Peyer's patch (tissue), 4 donors: ENCODE measurements around the gene ZNF860. TPM values are rescaled to one million over a fixed set of nuclear protein-coding genes. Genes with fewer than 3 reads are reported as not detected.
A peak's percentile ranks its signal among the peaks of the same experiment; 100 is the strongest.

Source experiments
- DNase-seq, 3 donors: peaks; one replicate each; pipeline ENCODE4 v3.0.0-alpha.2; 2017 to 2019
- H3K27ac ChIP-seq, 4 donors: fragments of 200-600 bp; sonication (generic); one replicate each; pipeline ENCODE4 v1.5.1; 2016 to 2019
- H3K27me3 ChIP-seq, 2 donors: fragments of 200-600 bp; sonication (generic); one replicate each; pipeline ENCODE4 v1.5.1; 2019
- H3K36me3 ChIP-seq, 3 donors: fragments of 200-600 bp; sonication (generic); one replicate each; pipeline ENCODE4 v1.5.1; 2016 to 2019
- H3K4me1 ChIP-seq, 4 donors: fragments of 200-600 bp; sonication (generic); one replicate each; pipeline ENCODE4 v1.5.1; 2016 to 2019
- H3K4me3 ChIP-seq, 4 donors: fragments of 200-600 bp; sonication (generic); 1 replicate in 3 of 4; 2 replicates in 1 of 4; pipeline ENCODE4 v1.5.1; 2016 to 2019; ENCODE audit warnings: mild to moderate bottlenecking in 1 of 4
- H3K9me3 ChIP-seq, 4 donors: fragments of 200-600 bp; sonication (generic); one replicate each; pipeline ENCODE4 v1.5.1; 2016 to 2019; ENCODE audit warnings: mild to moderate bottlenecking in 1 of 4
- POLR2A ChIP-seq, 2 donors: fragments of 450-650 bp; IDR thresholded peaks; one replicate each; pipeline ENCODE4 v1.5.1; 2017; ENCODE audit warnings: antibody characterized with exemption in 2 of 2, mild to moderate bottlenecking in 2 of 2, moderate library complexity in 2 of 2
- total RNA-seq, 4 donors: library from RNA; depleted of rRNA; stranded (reverse); fragments of >200 nt; gene quantifications; one replicate each; pipeline ENCODE4 v1.1.0, GENCODE V29; 2016
- TF ChIP-seq, protein P1 (sequence below), 6 experiments: fragments of 450-650 bp in 4 of 6; fragments of 200-600 bp in 2 of 6; sonication (generic) in 1 of 6; IDR thresholded peaks; one replicate each; pipeline ENCODE4 v1.5.1; 2017 to 2019; ENCODE audit warnings: antibody characterized with exemption in 6 of 6, mild to moderate bottlenecking in 3 of 6, moderate library complexity in 1 of 6

ZNF860 gene
- total RNA-seq, 4 donors from 2014 or later = 0.80 to 10.7 TPM; not detected in 2

DNA sequence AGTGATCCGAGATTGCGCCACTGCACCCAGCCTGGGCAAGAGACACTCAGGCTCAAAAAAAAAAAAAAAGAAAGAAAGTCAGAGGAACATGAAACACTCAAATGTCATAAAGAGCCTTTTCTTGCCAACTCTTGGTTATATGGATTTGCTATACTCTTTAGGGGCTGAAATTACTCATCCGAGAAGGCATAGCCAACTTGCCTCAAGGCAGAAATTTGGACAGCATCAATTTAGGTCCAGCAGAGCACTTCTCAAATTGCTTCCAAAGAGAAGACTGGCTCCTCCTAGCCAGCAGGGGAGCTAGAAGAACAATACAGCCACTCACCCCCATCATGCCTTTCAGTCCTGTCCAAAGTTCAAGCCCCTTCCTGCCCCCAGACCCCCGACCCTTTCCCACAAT lies 44.3 kb upstream of the ZNF860 start:
- no peak for DNase-seq
- no peaks in the 10 kb centered on the region for H3K9me3 ChIP-seq
- peaks cover 0 to 3% (median 0%) of the 10 kb centered on the region in 4 donors for H3K4me1 ChIP-seq
- no peak overlapping the region for H3K4me3 ChIP-seq
- TF ChIP-seq POLR2A (IDR thresholded peaks at IDR 0.05) = no peak
- H3K27ac ChIP-seq = no peak overlapping the region
- no peaks in the 10 kb centered on the region for H3K36me3 ChIP-seq
- no peaks in the 10 kb centered on the region for H3K27me3 ChIP-seq

DNA sequence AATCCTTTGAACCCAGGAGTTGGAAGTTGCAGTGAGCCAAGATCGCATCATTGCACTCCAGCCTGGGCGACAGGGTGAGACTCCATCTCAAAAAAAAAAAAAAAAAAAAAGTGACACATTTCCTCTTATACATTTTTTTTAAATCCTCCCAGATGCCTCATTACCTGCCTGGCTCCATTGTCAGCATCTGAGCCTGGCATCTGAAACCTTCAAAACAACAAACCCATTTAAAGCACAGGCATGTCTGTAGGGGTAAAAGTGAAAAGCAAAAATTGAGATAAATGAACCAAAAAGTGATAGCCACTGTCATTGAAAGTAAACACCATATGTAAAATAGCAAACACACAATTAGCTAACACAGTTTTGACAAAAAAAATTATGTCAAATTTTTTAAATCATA lies 39.1 kb upstream of the ZNF860 start:
- DNase-seq = no peak
- peak overlapping the region in 1 of 4 donors; percentile 61 for H3K27ac ChIP-seq
- H3K36me3 ChIP-seq = no peaks in the 10 kb centered on the region
- H3K4me3 ChIP-seq = no peak overlapping the region
- H3K4me1 ChIP-seq = peaks cover 0 to 3% (median 1%) of the 10 kb centered on the region in 4 donors
- H3K27me3 ChIP-seq = no peaks in the 10 kb centered on the region
- no peaks in the 10 kb centered on the region for H3K9me3 ChIP-seq
- TF ChIP-seq, protein P1, sequence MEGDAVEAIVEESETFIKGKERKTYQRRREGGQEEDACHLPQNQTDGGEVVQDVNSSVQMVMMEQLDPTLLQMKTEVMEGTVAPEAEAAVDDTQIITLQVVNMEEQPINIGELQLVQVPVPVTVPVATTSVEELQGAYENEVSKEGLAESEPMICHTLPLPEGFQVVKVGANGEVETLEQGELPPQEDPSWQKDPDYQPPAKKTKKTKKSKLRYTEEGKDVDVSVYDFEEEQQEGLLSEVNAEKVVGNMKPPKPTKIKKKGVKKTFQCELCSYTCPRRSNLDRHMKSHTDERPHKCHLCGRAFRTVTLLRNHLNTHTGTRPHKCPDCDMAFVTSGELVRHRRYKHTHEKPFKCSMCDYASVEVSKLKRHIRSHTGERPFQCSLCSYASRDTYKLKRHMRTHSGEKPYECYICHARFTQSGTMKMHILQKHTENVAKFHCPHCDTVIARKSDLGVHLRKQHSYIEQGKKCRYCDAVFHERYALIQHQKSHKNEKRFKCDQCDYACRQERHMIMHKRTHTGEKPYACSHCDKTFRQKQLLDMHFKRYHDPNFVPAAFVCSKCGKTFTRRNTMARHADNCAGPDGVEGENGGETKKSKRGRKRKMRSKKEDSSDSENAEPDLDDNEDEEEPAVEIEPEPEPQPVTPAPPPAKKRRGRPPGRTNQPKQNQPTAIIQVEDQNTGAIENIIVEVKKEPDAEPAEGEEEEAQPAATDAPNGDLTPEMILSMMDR (IDR thresholded peaks at IDR 0.05) = no peak
- no peak for TF ChIP-seq POLR2A (IDR thresholded peaks at IDR 0.05)

DNA sequence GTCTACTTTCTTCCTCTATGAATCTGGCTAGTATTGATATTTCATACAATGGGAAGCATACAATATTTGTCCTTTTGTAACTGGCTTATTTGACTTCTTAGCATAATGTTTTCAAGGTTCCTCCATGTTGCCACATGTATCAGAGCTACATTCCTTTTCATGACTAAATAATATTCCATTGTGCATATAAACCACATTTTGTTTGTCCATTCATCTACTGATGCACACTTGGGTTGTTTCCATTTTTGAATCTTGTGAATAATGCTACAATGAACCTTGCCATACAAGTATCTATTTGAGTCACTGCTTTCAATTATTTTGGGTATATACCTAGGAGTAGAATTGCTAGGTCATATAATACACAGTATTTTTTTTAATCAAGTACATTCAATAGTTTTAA lies 38.5 kb upstream of the ZNF860 start:
- no peak for DNase-seq
- H3K4me1 ChIP-seq = peaks cover 0 to 3% (median 2%) of the 10 kb centered on the region in 4 donors
- H3K27ac ChIP-seq = no peak overlapping the region
- no peaks in the 10 kb centered on the region for H3K9me3 ChIP-seq
- no peak overlapping the region for H3K4me3 ChIP-seq
- no peaks in the 10 kb centered on the region for H3K36me3 ChIP-seq
- TF ChIP-seq, protein P1 (IDR thresholded peaks at IDR 0.05) = no peak
- no peak for TF ChIP-seq POLR2A (IDR thresholded peaks at IDR 0.05)
- no peaks in the 10 kb centered on the region for H3K27me3 ChIP-seq

DNA sequence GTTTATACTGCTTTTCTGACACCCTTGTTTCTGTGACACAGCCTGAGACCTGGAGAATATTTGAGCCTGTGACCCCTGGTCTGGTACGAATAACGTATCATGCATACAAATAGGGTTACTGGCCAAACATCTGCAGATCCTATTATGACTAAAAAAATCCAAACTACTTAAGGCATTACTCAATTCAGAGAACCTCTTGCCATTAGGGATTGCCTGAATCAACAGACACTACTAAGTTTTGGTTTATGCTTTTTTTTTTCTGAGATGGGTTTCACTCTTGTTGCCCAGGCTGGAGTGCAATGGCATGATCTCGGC lies 35.9 kb upstream of the ZNF860 start:
- Histone ChIP-seq H3K27ac (peak overlapping the region in 2 of 4 donors; percentile 66 to 71), H3K36me3 (no peaks in the 10 kb centered on the region), H3K27me3 (no peaks in the 10 kb centered on the region), H3K9me3 (no peaks in the 10 kb centered on the region), H3K4me1 (peaks cover 0 to 7% (median 2%) of the 10 kb centered on the region in 4 donors), H3K4me3 (no peak overlapping the region)
- no peak for TF ChIP-seq POLR2A (IDR thresholded peaks at IDR 0.05)
- TF ChIP-seq, protein P1 (IDR thresholded peaks at IDR 0.05) = no peak
- no peak for DNase-seq

DNA sequence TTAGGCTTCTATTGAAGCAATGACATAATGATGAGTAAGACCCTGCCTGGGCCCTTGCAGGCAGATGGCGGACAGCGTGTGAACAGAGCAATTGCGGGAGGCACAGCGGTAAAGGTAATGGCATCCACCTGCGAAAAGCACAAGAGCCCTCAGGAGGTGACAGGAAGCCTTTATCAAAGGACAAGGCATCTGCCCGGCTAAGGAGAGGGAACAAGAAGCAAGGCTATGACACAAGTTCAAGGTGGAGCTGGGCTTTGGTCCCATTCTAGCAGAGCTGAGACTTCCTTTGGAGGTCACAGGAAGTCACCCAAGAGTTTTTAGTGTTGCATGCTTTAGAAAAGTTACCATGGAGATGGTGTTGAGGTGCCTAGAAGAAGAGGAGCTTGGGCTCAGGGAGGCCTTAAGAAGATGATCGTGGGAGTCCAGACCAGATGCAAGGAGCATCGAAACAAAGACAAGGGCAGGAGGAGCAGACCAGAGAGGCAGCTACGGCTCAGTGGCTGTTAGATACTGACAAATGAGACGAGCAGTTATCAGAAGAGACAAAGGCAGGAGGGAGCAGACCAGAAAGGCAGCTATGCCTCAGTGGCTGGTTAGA lies 35.0 kb upstream of the ZNF860 start:
- H3K9me3 ChIP-seq = no peaks in the 10 kb centered on the region
- DNase-seq = no peak
- TF ChIP-seq POLR2A (IDR thresholded peaks at IDR 0.05) = no peak
- TF ChIP-seq, protein P1 (IDR thresholded peaks at IDR 0.05) = no peak
- peaks cover 0 to 7% (median 1%) of the 10 kb centered on the region in 4 donors for H3K4me1 ChIP-seq
- peak overlapping the region in 2 of 4 donors; percentile 66 to 71 for H3K27ac ChIP-seq
- H3K27me3 ChIP-seq = no peaks in the 10 kb centered on the region
- no peaks in the 10 kb centered on the region for H3K36me3 ChIP-seq
- no peak overlapping the region for H3K4me3 ChIP-seq

DNA sequence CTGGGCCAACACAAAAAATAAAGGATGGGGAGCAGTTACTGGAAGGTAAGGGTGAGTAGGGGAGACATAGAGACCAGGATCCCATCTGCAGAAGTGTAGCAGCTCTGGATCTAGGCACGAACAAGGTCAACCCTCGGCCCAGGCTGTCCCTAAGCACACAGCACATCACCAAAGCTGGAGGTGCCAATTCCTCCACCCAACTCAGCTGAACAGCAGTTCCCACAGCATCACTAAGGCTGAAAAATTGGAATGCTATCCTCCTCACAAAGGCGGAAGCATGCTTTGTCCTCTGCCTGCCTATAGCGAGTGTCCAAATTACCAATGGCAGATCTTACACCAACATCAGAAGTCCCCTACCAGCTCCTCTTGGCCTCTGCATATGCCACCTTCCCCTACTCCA lies 34.4 kb upstream of the ZNF860 start:
- Histone ChIP-seq H3K9me3 (no peaks in the 10 kb centered on the region), H3K4me1 (peaks cover 0 to 7% (median 1%) of the 10 kb centered on the region in 4 donors), H3K27ac (peak overlapping the region in 2 of 4 donors; percentile 66 to 71), H3K27me3 (no peaks in the 10 kb centered on the region), H3K4me3 (no peak overlapping the region), H3K36me3 (no peaks in the 10 kb centered on the region)
- no peak for DNase-seq
- TF ChIP-seq POLR2A (IDR thresholded peaks at IDR 0.05) = no peak
- TF ChIP-seq, protein P1 (IDR thresholded peaks at IDR 0.05) = no peak
